ENCODE data around the gene DUSP23. TPM values are rescaled to one million over a fixed set of nuclear protein-coding genes. Genes with fewer than 3 reads are reported as not detected.
A peak's percentile ranks its signal among the peaks of the same experiment; 100 is the strongest.

The DUSP23 gene
- polyA plus RNA-seq, 3 donors = 22.1 to 34.1 (median 31.5) TPM

- DNase-seq (ENCODE audit: extremely low read depth in 1 of 11, low read depth in 9 of 11, low spot score in 4 of 11) = no peak
Measured at GRCh38 chr1:159765806-159766205, 15.0 kb upstream of the DUSP23 start.

GRCh38 chr1:159771127-159771895, 9.5 kb upstream of the DUSP23 start:
- DNase-seq (ENCODE audit: extremely low read depth in 1 of 11, low read depth in 9 of 11, low spot score in 4 of 11) = no peak

GRCh38 chr1:159774465-159774864, 6.3 kb upstream of the DUSP23 start:
- DNase-seq (ENCODE audit: extremely low read depth in 1 of 11, low read depth in 9 of 11, low spot score in 4 of 11) = no peak

GRCh38 chr1:159775716-159776115, 5.0 kb upstream of the DUSP23 start:
- DNase-seq (ENCODE audit: extremely low read depth in 1 of 11, low read depth in 9 of 11, low spot score in 4 of 11) = no peak

- DNase-seq (ENCODE audit: extremely low read depth in 1 of 11, low read depth in 9 of 11, low spot score in 4 of 11) = no peak
Measured at GRCh38 chr1:159778266-159778665, 2.5 kb upstream of the DUSP23 start.

GRCh38 chr1:159779403-159779851, 1.3 kb upstream of the DUSP23 start:
- no peak for DNase-seq (ENCODE audit: extremely low read depth in 1 of 11, low read depth in 9 of 11, low spot score in 4 of 11)

GRCh38 chr1:159781992-159782391, 1.2 kb downstream of the DUSP23 start:
- no peak for DNase-seq (ENCODE audit: extremely low read depth in 1 of 11, low read depth in 9 of 11, low spot score in 4 of 11)

GRCh38 chr1:159783724-159784123, 3.0 kb downstream of the DUSP23 start:
- no peak for DNase-seq (ENCODE audit: extremely low read depth in 1 of 11, low read depth in 9 of 11, low spot score in 4 of 11)

- no peak for DNase-seq (ENCODE audit: extremely low read depth in 1 of 11, low read depth in 9 of 11, low spot score in 4 of 11)
Measured at GRCh38 chr1:159786465-159786864, 5.7 kb downstream of the DUSP23 start.

- no peak for DNase-seq (ENCODE audit: extremely low read depth in 1 of 11, low read depth in 9 of 11, low spot score in 4 of 11)
Measured at GRCh38 chr1:159786966-159787365, 6.2 kb downstream of the DUSP23 start.

GRCh38 chr1:159790237-159790917, 9.6 kb downstream of the DUSP23 start:
- peak in 6 of 11 donors; percentile 4 to 48 (median 20) for DNase-seq (ENCODE audit: extremely low read depth in 1 of 11, low read depth in 9 of 11, low spot score in 4 of 11)

- no peak for DNase-seq (ENCODE audit: extremely low read depth in 1 of 11, low read depth in 9 of 11, low spot score in 4 of 11)
Measured at GRCh38 chr1:159791031-159791430, 10.3 kb downstream of the DUSP23 start.

- no peak for DNase-seq (ENCODE audit: extremely low read depth in 1 of 11, low read depth in 9 of 11, low spot score in 4 of 11)
Measured at GRCh38 chr1:159791461-159791860, 10.7 kb downstream of the DUSP23 start.

GRCh38 chr1:159795534-159795933, 14.8 kb downstream of the DUSP23 start:
- DNase-seq (ENCODE audit: extremely low read depth in 1 of 11, low read depth in 9 of 11, low spot score in 4 of 11) = no peak

GRCh38 chr1:159798893-159799292, 18.1 kb downstream of the DUSP23 start:
- peak in 9 of 11 donors; percentile 40 to 73 (median 54) for DNase-seq (ENCODE audit: extremely low read depth in 1 of 11, low read depth in 9 of 11, low spot score in 4 of 11)

GRCh38 chr1:159799446-159799985, 18.8 kb downstream of the DUSP23 start:
- no peak for DNase-seq (ENCODE audit: extremely low read depth in 1 of 11, low read depth in 9 of 11, low spot score in 4 of 11)

GRCh38 chr1:159800177-159800930, 19.6 kb downstream of the DUSP23 start:
- DNase-seq (ENCODE audit: extremely low read depth in 1 of 11, low read depth in 9 of 11, low spot score in 4 of 11) = no peak

- DNase-seq (ENCODE audit: extremely low read depth in 1 of 11, low read depth in 9 of 11, low spot score in 4 of 11) = no peak
Measured at GRCh38 chr1:159802111-159802510, 21.3 kb downstream of the DUSP23 start, which contains the start of gene FCRL6. FCRL6 (plus strand) TSS chr1:159802360; CDS start chr1:159802425, 65 bp downstream.

- no peak for DNase-seq (ENCODE audit: extremely low read depth in 1 of 11, low read depth in 9 of 11, low spot score in 4 of 11)
Measured at GRCh38 chr1:159803956-159804689, 23.4 kb downstream of the DUSP23 start.

Data from renal cortex interstitium (tissue), 11 donors.